DOHH2 (cell line): ENCODE data around the gene CEP152.

ENCODE experiments used
- EZH2phosphoT487 ChIP-seq: fragments of 200-600 bp; sonication (generic); IDR thresholded peaks from 2 replicates; pipeline ENCODE4 v1.6.1; 2017; ENCODE audit warnings: borderline replicate concordance, mild to moderate bottlenecking, antibody characterized with exemption, low read length, moderate library complexity, mixed read lengths
- TF ChIP-seq, protein P1 (sequence below): fragments of 200-600 bp; sonication (generic); IDR thresholded peaks from one replicate; pipeline ENCODE4 v1.5.1; 2014; ENCODE audit warnings: antibody characterized with exemption, mild to moderate bottlenecking, low read depth, low read length; ENCODE audit not compliant: poor library complexity, severe bottlenecking

DNA sequence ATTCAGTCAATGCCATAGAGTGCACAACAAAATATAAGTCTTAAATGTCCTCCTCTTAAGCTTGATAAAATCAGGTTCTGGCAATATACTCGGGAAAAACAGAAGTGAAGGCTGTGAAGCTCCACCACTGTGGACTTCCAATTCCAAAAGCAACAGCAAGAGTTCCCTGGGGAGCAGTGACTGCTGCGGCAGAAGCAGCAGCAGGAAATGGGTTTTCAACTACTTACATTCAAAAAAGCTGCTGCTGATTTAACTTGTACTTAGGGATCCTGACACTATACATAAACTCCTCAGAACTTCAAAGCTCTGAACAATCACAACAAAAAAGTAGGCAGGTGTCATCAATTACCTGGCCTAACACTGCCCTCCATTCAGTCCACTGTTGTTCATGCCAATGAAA lies 4.7 kb downstream of the CEP152 start:
- TF ChIP-seq, protein P1, sequence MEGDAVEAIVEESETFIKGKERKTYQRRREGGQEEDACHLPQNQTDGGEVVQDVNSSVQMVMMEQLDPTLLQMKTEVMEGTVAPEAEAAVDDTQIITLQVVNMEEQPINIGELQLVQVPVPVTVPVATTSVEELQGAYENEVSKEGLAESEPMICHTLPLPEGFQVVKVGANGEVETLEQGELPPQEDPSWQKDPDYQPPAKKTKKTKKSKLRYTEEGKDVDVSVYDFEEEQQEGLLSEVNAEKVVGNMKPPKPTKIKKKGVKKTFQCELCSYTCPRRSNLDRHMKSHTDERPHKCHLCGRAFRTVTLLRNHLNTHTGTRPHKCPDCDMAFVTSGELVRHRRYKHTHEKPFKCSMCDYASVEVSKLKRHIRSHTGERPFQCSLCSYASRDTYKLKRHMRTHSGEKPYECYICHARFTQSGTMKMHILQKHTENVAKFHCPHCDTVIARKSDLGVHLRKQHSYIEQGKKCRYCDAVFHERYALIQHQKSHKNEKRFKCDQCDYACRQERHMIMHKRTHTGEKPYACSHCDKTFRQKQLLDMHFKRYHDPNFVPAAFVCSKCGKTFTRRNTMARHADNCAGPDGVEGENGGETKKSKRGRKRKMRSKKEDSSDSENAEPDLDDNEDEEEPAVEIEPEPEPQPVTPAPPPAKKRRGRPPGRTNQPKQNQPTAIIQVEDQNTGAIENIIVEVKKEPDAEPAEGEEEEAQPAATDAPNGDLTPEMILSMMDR, result no peak
- TF ChIP-seq EZH2phosphoT487, result no peak
